Liver (tissue), 9 donors: ENCODE results near the gene PDE6D. TPM values are rescaled to one million over a fixed set of nuclear protein-coding genes. Genes with fewer than 3 reads are reported as not detected.

ENCODE experiments used
- DNase-seq: peaks from one replicate; pipeline ENCODE4 v3.0.0-alpha.2; 2017; ENCODE audit warnings: low spot score
- H3K27ac ChIP-seq, 2 donors: one replicate each; pipeline ENCODE4 v1.7.0; 2013; ENCODE audit warnings: inconsistent platforms in 2 of 2, low read length in 2 of 2, control low read depth in 1 of 2, low read depth in 1 of 2, mild to moderate bottlenecking in 1 of 2
- H3K27me3 ChIP-seq, 4 donors: one replicate each; pipeline versions ENCODE4 v1.6.1 to v1.7.0; 2013; ENCODE audit warnings: low read length in 3 of 4, inconsistent platforms in 1 of 4, mild to moderate bottlenecking in 1 of 4, moderate library complexity in 1 of 4; ENCODE audit not compliant: control insufficient read depth in 4 of 4, insufficient read depth in 4 of 4
- H3K36me3 ChIP-seq, 4 donors: one replicate each; pipeline versions ENCODE4 v1.6.1 to v1.7.0; 2013; ENCODE audit warnings: low read length in 3 of 4, mild to moderate bottlenecking in 3 of 4, low read depth in 1 of 4, moderate library complexity in 1 of 4; ENCODE audit not compliant: control insufficient read depth in 4 of 4, insufficient read depth in 3 of 4
- H3K4me1 ChIP-seq, 4 donors: one replicate each; pipeline versions ENCODE4 v1.6.1 to v1.7.0; 2013; ENCODE audit warnings: low read length in 3 of 4, mild to moderate bottlenecking in 3 of 4, moderate library complexity in 1 of 4; ENCODE audit not compliant: control insufficient read depth in 4 of 4, insufficient read depth in 4 of 4
- H3K4me3 ChIP-seq, 3 donors: one replicate each; pipeline versions ENCODE4 v1.6.1 to v1.7.0; 2013; ENCODE audit warnings: low read length in 3 of 3, control low read depth in 1 of 3, low read depth in 1 of 3, mild to moderate bottlenecking in 1 of 3
- H3K9ac ChIP-seq, 2 donors: one replicate each; pipeline ENCODE4 v1.7.0; 2013; ENCODE audit warnings: low read length in 2 of 2, mild to moderate bottlenecking in 2 of 2, moderate library complexity in 2 of 2, control low read depth in 1 of 2, low read depth in 1 of 2
- H3K9me3 ChIP-seq, 4 donors: one replicate each; pipeline versions ENCODE4 v1.6.1 to v1.7.0; 2013; ENCODE audit warnings: low read length in 3 of 4; ENCODE audit not compliant: control insufficient read depth in 4 of 4
- ATF3 ChIP-seq: IDR thresholded peaks from 2 replicates; pipeline ENCODE4 v1.6.1; 2016; ENCODE audit warnings: antibody characterized with exemption
- EGR1 ChIP-seq, 2 donors: IDR thresholded peaks; 2 replicates each; pipeline ENCODE4 v1.6.1; 2016 to 2018; ENCODE audit warnings: antibody characterized with exemption in 2 of 2, low read depth in 2 of 2
- FOXA1 ChIP-seq: IDR thresholded peaks from 2 replicates; pipeline ENCODE4 v1.6.1; 2016; ENCODE audit warnings: antibody characterized with exemption
- FOXA2 ChIP-seq: IDR thresholded peaks from 2 replicates; pipeline ENCODE4 v1.6.1; 2016; ENCODE audit warnings: antibody characterized with exemption
- GABPA ChIP-seq, 2 donors: IDR thresholded peaks in 1 of 2; conservative IDR thresholded peaks in 1 of 2; 2 replicates each; pipeline ENCODE4 v1.6.1; 2016; ENCODE audit warnings: antibody characterized with exemption in 2 of 2, mild to moderate bottlenecking in 1 of 2, moderate library complexity in 1 of 2
- HNF4A ChIP-seq, 2 donors: conservative IDR thresholded peaks; 2 replicates each; pipeline ENCODE4 v1.6.1; 2016; ENCODE audit warnings: antibody characterized with exemption in 2 of 2, mild to moderate bottlenecking in 2 of 2
- HNF4G ChIP-seq: IDR thresholded peaks from 2 replicates; pipeline ENCODE4 v1.6.1; 2016; ENCODE audit warnings: antibody characterized with exemption
- JUND ChIP-seq, 2 donors: IDR thresholded peaks; 2 replicates each; pipeline ENCODE4 v1.6.1; 2016; ENCODE audit warnings: antibody characterized with exemption in 2 of 2
- NR2F2 ChIP-seq: IDR thresholded peaks from 2 replicates; pipeline ENCODE4 v1.6.1; 2016; ENCODE audit warnings: antibody characterized with exemption
- RAD21 ChIP-seq, 2 donors: IDR thresholded peaks; 2 replicates each; pipeline ENCODE4 v1.6.1; 2016; ENCODE audit warnings: antibody characterized with exemption in 2 of 2, mild to moderate bottlenecking in 2 of 2
- RXRA ChIP-seq, 2 donors: IDR thresholded peaks; 2 replicates each; pipeline ENCODE4 v1.6.1; 2017 to 2018; ENCODE audit warnings: antibody characterized with exemption in 2 of 2, mild to moderate bottlenecking in 1 of 2
- SP1 ChIP-seq: IDR thresholded peaks from 2 replicates; pipeline ENCODE4 v1.6.1; 2018; ENCODE audit warnings: antibody characterized with exemption, mild to moderate bottlenecking
- TAF1 ChIP-seq: conservative IDR thresholded peaks from 2 replicates; pipeline ENCODE4 v1.6.1; 2016; ENCODE audit warnings: antibody characterized with exemption, mild to moderate bottlenecking
- YY1 ChIP-seq: IDR thresholded peaks from 2 replicates; pipeline ENCODE4 v1.6.1; 2016; ENCODE audit warnings: antibody characterized with exemption, mild to moderate bottlenecking
- ZBTB33 ChIP-seq: IDR thresholded peaks from 2 replicates; pipeline ENCODE4 v1.6.1; 2016; ENCODE audit warnings: antibody characterized with exemption
- WGBS: extraction: QIAGEN DNeasy Blood & Tissue Kit; methylation state at CpG from one replicate; pipeline ENCODE4 v1.1.7; 2013; 5-methylcytosine and 5-hydroxymethylcytosine counted together
- polyA plus RNA-seq, 2 donors: library from polyadenylated mRNA; stranded (reverse) in 1 of 2; unstranded in 1 of 2; fragments of 200-250 nt in 1 of 2; fragments of >200 nt in 1 of 2; fragmentation: Nextera tagmentation in 1 of 2; extraction: Ambion mirVana in 1 of 2; gene quantifications; one replicate each; pipeline versions ENCODE4 v1.2.1 to v1.2.3, GENCODE V29; 2013 to 2015
- total RNA-seq, 2 donors: library from RNA; depleted of rRNA; stranded (reverse); fragments of >200 nt; gene quantifications; one replicate each; pipeline ENCODE4 v1.2.3, GENCODE V29; 2014
- TF ChIP-seq, protein P1 (sequence below): IDR thresholded peaks from 2 replicates; pipeline ENCODE4 v1.6.1; 2016; ENCODE audit warnings: antibody characterized with exemption
- TF ChIP-seq, protein P2 (sequence below): fragments of 150-350 bp; IDR thresholded peaks from 2 replicates; pipeline ENCODE4 v1.5.1; 2017; ENCODE audit warnings: improper control_type of control experiment, low read depth, low read length; ENCODE audit not compliant: missing input control
- TF ChIP-seq, protein P3 (sequence below): IDR thresholded peaks from 2 replicates; pipeline ENCODE4 v1.6.1; 2016; ENCODE audit warnings: antibody characterized with exemption, mild to moderate bottlenecking
- donor health status: healthy.
- donor health status: healthy.
- donor health status: healthy.
- donor health status: healthy.
- donor health status: healthy.

PDE6D gene
- total and polyA plus RNA-seq, 4 donors, result 6.6 to 8.5 (median 7.0) TPM

- no peak overlapping the region for H3K27ac ChIP-seq
- H3K4me1 ChIP-seq, result peaks cover 0 to 4% (median 0%) of the 10 kb centered on the region in 4 donors
- no peak for DNase-seq
- H3K4me3 ChIP-seq, result no peak overlapping the region
- H3K9ac ChIP-seq, result no peak overlapping the region
- no peaks in the 10 kb centered on the region for H3K36me3 ChIP-seq
- H3K9me3 ChIP-seq, result no peaks in the 10 kb centered on the region
- TF ChIP-seq ATF3 (no peak), EGR1 (IDR thresholded peaks at IDR 0.05; ENCODE audit: low read depth in 2 of 2) (no peak), HNF4A (conservative IDR thresholded peaks at IDR 0.05) (no peak), HNF4G (no peak), RAD21 (IDR thresholded peaks at IDR 0.05) (no peak), NR2F2 (no peak), TAF1 (no peak), FOXA1 (no peak), RXRA (IDR thresholded peaks at IDR 0.05) (no peak), GABPA (IDR thresholded peaks at IDR 0.05 in 1 of 2, conservative IDR thresholded peaks at IDR 0.05 in 1 of 2) (no peak), JUND (IDR thresholded peaks at IDR 0.05) (no peak), FOXA2 (no peak), YY1 (no peak), ZBTB33 (no peak), SP1 (no peak)
- TF ChIP-seq, protein P1, sequence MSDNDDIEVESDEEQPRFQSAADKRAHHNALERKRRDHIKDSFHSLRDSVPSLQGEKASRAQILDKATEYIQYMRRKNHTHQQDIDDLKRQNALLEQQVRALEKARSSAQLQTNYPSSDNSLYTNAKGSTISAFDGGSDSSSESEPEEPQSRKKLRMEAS, result no peak
- TF ChIP-seq, protein P2, sequence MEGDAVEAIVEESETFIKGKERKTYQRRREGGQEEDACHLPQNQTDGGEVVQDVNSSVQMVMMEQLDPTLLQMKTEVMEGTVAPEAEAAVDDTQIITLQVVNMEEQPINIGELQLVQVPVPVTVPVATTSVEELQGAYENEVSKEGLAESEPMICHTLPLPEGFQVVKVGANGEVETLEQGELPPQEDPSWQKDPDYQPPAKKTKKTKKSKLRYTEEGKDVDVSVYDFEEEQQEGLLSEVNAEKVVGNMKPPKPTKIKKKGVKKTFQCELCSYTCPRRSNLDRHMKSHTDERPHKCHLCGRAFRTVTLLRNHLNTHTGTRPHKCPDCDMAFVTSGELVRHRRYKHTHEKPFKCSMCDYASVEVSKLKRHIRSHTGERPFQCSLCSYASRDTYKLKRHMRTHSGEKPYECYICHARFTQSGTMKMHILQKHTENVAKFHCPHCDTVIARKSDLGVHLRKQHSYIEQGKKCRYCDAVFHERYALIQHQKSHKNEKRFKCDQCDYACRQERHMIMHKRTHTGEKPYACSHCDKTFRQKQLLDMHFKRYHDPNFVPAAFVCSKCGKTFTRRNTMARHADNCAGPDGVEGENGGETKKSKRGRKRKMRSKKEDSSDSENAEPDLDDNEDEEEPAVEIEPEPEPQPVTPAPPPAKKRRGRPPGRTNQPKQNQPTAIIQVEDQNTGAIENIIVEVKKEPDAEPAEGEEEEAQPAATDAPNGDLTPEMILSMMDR, result no peak
- no peaks in the 10 kb centered on the region for H3K27me3 ChIP-seq
- 85% methylated on average over 15 of the region's 15 CpGs for WGBS
Measured at GRCh38 chr2:231689124-231689893, 91.8 kb downstream of the PDE6D start.

DNA sequence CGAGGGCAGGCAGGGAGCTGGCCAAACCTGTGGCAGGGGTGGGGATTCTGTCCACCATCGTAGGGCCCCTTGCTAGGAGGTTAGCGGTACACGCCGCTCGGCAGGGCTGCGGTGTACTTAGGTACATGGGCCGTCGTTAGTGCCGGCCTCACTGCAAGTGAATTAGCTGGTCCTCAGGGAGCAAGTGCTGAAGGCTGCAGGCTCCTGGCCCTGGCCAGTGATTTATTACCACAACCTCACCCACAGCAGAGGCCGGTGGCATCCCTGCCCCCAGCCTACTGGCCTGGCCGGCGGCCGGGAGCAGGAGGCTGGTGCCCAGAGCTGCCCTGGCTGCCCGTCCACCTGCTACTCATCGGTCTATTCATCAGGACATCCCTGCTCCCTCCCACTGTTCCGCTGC lies 92.4 kb downstream of the PDE6D start:
- Histone ChIP-seq H3K27ac (no peak overlapping the region), H3K27me3 (no peaks in the 10 kb centered on the region), H3K9me3 (no peaks in the 10 kb centered on the region), H3K36me3 (no peaks in the 10 kb centered on the region), H3K4me1 (peaks cover 0 to 4% (median 0%) of the 10 kb centered on the region in 4 donors), H3K4me3 (no peak overlapping the region), H3K9ac (no peak overlapping the region)
- 93% methylated on average over 17 of the region's 17 CpGs for WGBS
- DNase-seq, result no peak
- TF ChIP-seq HNF4G, result no peak
- no peak for TF ChIP-seq SP1
- TF ChIP-seq JUND (IDR thresholded peaks at IDR 0.05), result no peak
- no peak for TF ChIP-seq NR2F2
- TF ChIP-seq FOXA2, result no peak
- TF ChIP-seq ATF3, result no peak
- no peak for TF ChIP-seq FOXA1
- TF ChIP-seq HNF4A (conservative IDR thresholded peaks at IDR 0.05), result no peak
- TF ChIP-seq, protein P1, result no peak
- TF ChIP-seq, protein P2, result no peak
- no peak for TF ChIP-seq YY1
- no peak for TF ChIP-seq GABPA (IDR thresholded peaks at IDR 0.05 in 1 of 2, conservative IDR thresholded peaks at IDR 0.05 in 1 of 2)
- TF ChIP-seq, protein P3, sequence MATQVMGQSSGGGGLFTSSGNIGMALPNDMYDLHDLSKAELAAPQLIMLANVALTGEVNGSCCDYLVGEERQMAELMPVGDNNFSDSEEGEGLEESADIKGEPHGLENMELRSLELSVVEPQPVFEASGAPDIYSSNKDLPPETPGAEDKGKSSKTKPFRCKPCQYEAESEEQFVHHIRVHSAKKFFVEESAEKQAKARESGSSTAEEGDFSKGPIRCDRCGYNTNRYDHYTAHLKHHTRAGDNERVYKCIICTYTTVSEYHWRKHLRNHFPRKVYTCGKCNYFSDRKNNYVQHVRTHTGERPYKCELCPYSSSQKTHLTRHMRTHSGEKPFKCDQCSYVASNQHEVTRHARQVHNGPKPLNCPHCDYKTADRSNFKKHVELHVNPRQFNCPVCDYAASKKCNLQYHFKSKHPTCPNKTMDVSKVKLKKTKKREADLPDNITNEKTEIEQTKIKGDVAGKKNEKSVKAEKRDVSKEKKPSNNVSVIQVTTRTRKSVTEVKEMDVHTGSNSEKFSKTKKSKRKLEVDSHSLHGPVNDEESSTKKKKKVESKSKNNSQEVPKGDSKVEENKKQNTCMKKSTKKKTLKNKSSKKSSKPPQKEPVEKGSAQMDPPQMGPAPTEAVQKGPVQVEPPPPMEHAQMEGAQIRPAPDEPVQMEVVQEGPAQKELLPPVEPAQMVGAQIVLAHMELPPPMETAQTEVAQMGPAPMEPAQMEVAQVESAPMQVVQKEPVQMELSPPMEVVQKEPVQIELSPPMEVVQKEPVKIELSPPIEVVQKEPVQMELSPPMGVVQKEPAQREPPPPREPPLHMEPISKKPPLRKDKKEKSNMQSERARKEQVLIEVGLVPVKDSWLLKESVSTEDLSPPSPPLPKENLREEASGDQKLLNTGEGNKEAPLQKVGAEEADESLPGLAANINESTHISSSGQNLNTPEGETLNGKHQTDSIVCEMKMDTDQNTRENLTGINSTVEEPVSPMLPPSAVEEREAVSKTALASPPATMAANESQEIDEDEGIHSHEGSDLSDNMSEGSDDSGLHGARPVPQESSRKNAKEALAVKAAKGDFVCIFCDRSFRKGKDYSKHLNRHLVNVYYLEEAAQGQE, result no peak
- TF ChIP-seq RAD21 (IDR thresholded peaks at IDR 0.05), result no peak
- TF ChIP-seq RXRA (IDR thresholded peaks at IDR 0.05), result no peak
